ENCODE data around the gene LRIG1.

DNA sequence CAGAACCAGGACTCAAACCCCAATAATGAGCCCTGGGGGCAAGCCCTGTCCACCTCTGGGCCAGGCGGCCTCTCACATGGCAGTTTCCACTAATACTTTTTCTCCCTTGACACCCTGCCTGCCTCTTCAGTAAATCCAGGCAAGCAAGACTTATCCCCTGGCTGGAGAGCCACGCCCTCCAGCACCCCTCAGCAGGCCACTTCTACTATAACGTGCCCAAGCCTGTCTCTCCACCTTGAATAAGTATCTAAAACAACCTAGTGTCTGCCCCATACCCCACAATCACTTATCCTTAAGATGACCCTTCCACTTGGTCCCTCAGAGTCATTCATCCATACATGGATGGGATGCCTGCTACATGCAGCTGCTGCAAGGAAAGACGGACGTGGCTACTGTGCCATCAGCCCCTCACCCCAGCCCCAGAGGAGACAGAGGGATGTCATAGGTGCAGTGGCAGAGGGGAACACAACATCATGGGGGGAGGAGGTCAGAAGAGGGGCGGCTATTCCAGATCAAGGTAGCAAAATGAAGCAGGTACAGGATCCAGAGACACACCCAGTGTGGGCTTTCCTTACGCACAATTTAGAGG, 63.4 kb downstream of the LRIG1 start:
- no peak for TF ChIP-seq POLR2A (IDR thresholded peaks at IDR 0.05; ENCODE audit: low read depth, low read length)
- no peak for TF ChIP-seq POLR2AphosphoS5 (IDR thresholded peaks at IDR 0.05; ENCODE audit: low read depth, low read length)

Data from GM12892 (cell line).